GM13977 (cell line): Measurements from ENCODE around the gene CLDN6.

Experiments used
- DNase-seq: peaks from one replicate; pipeline ENCODE4 v3.0.0; 2012; ENCODE audit warnings: low spot score
- CTCF ChIP-seq: IDR thresholded peaks from 2 replicates; pipeline ENCODE4 v1.5.1; 2012; ENCODE audit warnings: mild to moderate bottlenecking, control low read depth; ENCODE audit not compliant: insufficient read depth; ENCODE audit errors: extremely low read depth, missing control alignments
- in situ Hi-C: fragments of 300-500 bp; cut with MboI; formaldehyde crosslinking; loops from one replicate; pipeline ENCODE4 v1.12.0; 2022; ENCODE audit warnings: low sequenced_read_pairs, low pct_unique_long_range_greater_than_20kb, mixed read lengths, inconsistent platforms; ENCODE audit not compliant: unreplicated experiment

CLDN6 gene

GRCh38 chr16:3012246-3012645 lies 5.7 kb downstream of the CLDN6 start:
- DNase-seq: no peak
- no peak for TF ChIP-seq CTCF
- in situ Hi-C loops: no loop called here

GRCh38 chr16:3010510-3010909 lies 7.5 kb downstream of the CLDN6 start:
- in situ Hi-C loops: no loop called here
- TF ChIP-seq CTCF: no peak
- no peak for DNase-seq

- in situ Hi-C loops: no loop called here
- no peak for TF ChIP-seq CTCF
- DNase-seq: no peak
Measured at GRCh38 chr16:3009568-3010390, 8.2 kb downstream of the CLDN6 start.

- TF ChIP-seq CTCF: no peak
- in situ Hi-C loops: no loop called here
Measured at GRCh38 chr16:3008690-3009037, 9.3 kb downstream of the CLDN6 start.

GRCh38 chr16:3007957-3008689 lies 9.9 kb downstream of the CLDN6 start:
- in situ Hi-C loops: no loop called here
- no peak for DNase-seq
- TF ChIP-seq CTCF: no peak

More at GRCh38 chr16:3008690-3009037, 9.3 kb downstream of the CLDN6 start:
- DNase-seq: no peak

GRCh38 chr16:3007059-3007956 lies 10.7 kb downstream of the CLDN6 start:
- TF ChIP-seq CTCF: no peak
- DNase-seq: peak; percentile 45
- in situ Hi-C loops: no loop called here
